ENCODE results near the gene SLC35E1.

DNA sequence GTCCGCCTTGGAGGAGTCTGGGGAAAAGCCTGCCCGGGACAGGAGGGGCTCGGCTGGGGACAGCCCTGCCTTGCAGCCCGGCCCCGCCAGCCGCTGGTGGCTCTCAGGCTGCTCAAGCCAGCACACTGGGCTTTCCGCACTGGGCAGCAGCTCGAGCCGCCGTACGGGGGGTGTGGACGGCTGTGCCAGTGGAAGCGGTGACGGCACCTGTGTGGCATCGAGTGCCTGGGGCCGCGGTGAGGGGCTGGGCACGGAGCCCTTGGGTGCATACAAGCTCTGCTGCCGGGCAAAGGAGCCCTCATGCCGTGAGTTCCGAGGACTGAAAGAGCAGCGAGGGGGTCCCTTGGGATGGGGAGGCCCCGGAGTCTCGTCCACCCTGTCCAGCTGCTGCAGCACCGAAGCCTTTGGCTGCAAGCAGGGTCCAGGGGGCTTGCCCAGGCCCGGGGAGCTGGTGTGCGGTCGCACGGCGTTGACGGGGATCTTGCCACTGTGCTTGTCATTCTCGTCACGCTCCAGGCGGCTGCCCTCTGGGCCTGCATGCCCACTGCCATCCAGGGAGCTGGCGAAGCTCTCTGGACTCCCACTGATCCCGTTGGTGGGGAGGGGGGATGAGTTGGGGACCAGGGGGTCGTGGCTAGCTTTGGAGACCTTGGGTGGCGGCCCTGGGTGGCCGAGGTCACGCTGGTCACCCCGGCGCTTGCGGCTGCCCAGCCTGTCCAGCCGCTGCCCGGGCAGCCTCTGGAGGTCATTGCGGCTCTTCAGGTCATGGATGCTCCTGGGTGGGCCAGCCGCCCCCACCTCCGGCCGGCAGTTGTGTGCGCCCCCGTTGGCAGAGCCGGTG is 4.7 kb upstream of the SLC35E1 start:
- TF ChIP-seq POLR2A (IDR thresholded peaks at IDR 0.05) (no peak), CTCF (IDR thresholded peaks at IDR 0.05) (no peak)

Measured in right lobe of liver (tissue), 4 donors.